ENCODE data around the gene ZNF536. TPM values are rescaled to one million over a fixed set of nuclear protein-coding genes. Genes with fewer than 3 reads are reported as not detected.
"Not testable (repeated sequence)": the region's sequence is repeated elsewhere in the genome, so short reads cannot be mapped to it uniquely, and the experiment has no call there.

Gene ZNF536
- total RNA-seq, 2 experiments from 2014 or later = not detected

- no peak overlapping the region for H3K4me3 Mint-ChIP-seq
- POLR2A ChIA-PET = no interaction called here
- H3K9me3 Mint-ChIP-seq = no peaks in the 10 kb centered on the region
Observed at GRCh38 chr19:30408734-30409301, 36.6 kb downstream of the ZNF536 start.

GRCh38 chr19:30411714-30412113 lies 39.5 kb downstream of the ZNF536 start:
- H3K36me3 Mint-ChIP-seq (ENCODE audit: low read depth) = no peaks in the 10 kb centered on the region
- H3K27me3 Mint-ChIP-seq = peaks cover 2% of the 10 kb centered on the region
- no peaks in the 10 kb centered on the region for H3K9me3 Mint-ChIP-seq
- CTCF ChIA-PET = no interaction called here
- no peak overlapping the region for H3K4me3 Mint-ChIP-seq
- DNase-seq = no peak
- POLR2A ChIA-PET = no interaction called here
- no peak overlapping the region for H3K27ac Mint-ChIP-seq
- H3K4me1 Mint-ChIP-seq = no peaks in the 10 kb centered on the region

More at GRCh38 chr19:30408734-30409301, 36.6 kb downstream of the ZNF536 start:
- peaks cover 4% of the 10 kb centered on the region for H3K27me3 Mint-ChIP-seq
- DNase-seq = no peak
- CTCF ChIA-PET = no interaction called here
- H3K36me3 Mint-ChIP-seq (ENCODE audit: low read depth) = no peaks in the 10 kb centered on the region
- no peaks in the 10 kb centered on the region for H3K4me1 Mint-ChIP-seq
- H3K27ac Mint-ChIP-seq = no peak overlapping the region

DNA sequence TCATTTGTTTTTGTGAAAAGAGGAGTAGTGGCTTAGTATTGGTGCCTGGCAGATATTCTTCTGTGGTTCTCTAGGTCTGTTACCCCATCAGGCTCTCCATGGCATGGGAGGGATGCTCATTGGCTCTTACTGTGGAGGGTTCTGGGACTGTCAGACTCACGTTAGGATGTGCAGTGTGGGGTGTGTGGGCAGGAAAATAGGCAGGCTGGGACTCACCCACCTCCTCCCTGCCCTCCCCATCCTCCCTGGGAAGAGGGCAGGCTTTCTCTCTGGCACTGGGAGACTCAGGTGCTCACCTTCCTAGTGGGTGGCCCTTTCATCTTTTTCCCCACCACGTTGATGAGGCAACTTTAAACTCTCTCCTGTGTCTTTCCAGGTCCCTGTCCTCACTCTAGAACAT lies 44.2 kb downstream of the ZNF536 start:
- POLR2A ChIA-PET = no interaction called here
- H3K9me3 Mint-ChIP-seq = no peaks in the 10 kb centered on the region
- H3K27me3 Mint-ChIP-seq = peaks cover 2% of the 10 kb centered on the region
- no peak overlapping the region for H3K27ac Mint-ChIP-seq
- no peak overlapping the region for H3K4me3 Mint-ChIP-seq
- H3K4me1 Mint-ChIP-seq = no peaks in the 10 kb centered on the region
- DNase-seq = no peak
- H3K36me3 Mint-ChIP-seq (ENCODE audit: low read depth) = no peaks in the 10 kb centered on the region
- CTCF ChIA-PET = interaction anchor here (0.6 kb wide), 1 partner anchor 1611 kb away, joined by 3 read pairs; no protein-coding TSS in a partner anchor

DNA sequence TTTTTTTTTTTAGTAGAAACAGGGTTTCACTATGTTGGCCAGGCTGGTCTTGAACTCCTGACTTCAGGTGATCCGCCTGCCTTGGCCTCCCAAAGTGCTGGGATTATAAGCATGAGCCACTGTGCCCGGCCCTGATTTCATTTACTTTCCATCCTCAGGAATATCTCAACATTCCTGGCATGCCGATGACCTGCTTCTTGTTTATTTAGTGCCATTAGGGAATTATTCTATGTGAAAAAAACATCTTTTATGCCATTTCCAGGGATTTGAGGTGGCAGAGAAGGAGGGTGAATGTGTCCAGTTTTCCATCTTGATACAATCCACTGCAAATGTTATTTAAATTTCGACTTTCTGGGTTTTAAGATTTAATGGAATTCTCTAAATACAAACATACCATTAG lies 45.0 kb downstream of the ZNF536 start:
- H3K27me3 Mint-ChIP-seq; DNase-seq; CTCF ChIA-PET; H3K4me3 Mint-ChIP-seq; H3K9me3 Mint-ChIP-seq; H3K36me3 Mint-ChIP-seq (ENCODE audit: low read depth); H3K27ac Mint-ChIP-seq; POLR2A ChIA-PET; H3K4me1 Mint-ChIP-seq: not testable (repeated sequence)

GRCh38 chr19:30419568-30420180 lies 47.5 kb downstream of the ZNF536 start:
- Mint-ChIP-seq H3K27ac (no peak overlapping the region), H3K36me3 (ENCODE audit: low read depth) (no peaks in the 10 kb centered on the region), H3K4me1 (no peaks in the 10 kb centered on the region), H3K9me3 (no peaks in the 10 kb centered on the region), H3K27me3 (no peaks in the 10 kb centered on the region), H3K4me3 (no peak overlapping the region)
- ChIA-PET POLR2A (no interaction called here), CTCF (no interaction called here)
- DNase-seq = no peak

DNA sequence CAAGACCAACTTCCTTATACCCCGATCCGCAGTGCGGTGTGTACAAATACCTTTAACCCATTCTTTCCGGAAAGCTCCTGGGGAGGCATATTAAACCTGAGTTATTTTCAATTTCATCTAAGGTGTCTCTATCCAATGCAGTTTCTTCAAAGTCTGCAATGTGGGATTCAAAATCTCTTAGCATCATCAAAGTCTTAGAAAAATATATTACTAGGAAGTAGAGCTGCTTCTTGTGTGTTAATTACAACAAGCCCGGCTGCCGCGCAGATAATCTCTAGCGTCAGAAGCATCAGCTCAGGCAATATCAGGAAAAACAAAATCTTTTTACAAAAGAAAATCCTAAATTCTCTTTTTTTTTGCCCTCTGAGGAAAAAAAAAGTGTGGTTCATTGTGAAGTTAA lies 48.1 kb downstream of the ZNF536 start:
- no peaks in the 10 kb centered on the region for H3K36me3 Mint-ChIP-seq (ENCODE audit: low read depth)
- H3K4me3 Mint-ChIP-seq = no peak overlapping the region
- ChIA-PET CTCF (no interaction called here), POLR2A (no interaction called here)
- DNase-seq = no peak
- H3K27me3 Mint-ChIP-seq = no peaks in the 10 kb centered on the region
- H3K27ac Mint-ChIP-seq = no peak overlapping the region
- H3K9me3 Mint-ChIP-seq = no peaks in the 10 kb centered on the region
- H3K4me1 Mint-ChIP-seq = no peaks in the 10 kb centered on the region

DNA sequence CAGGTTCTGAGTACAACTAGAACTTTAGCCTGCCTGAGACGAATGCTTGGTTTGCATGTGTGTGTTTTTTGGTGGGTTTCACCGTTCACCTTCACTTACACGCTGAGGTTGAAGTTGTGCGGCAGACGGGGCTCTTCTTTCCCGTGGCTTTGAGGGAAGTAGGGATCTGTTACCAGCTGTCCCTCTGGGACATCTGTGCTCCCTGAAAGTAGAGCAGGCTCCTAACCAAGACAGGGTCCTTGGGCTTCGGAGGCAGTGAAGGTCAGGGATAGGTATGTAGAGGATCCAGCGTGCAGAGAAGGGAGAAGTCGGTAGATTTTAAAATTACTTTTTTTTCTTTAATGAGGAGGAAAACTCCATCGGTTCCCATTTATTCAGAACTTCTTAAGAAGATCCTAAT lies 48.7 kb downstream of the ZNF536 start:
- no peak for DNase-seq
- ChIA-PET CTCF (no interaction called here), POLR2A (no interaction called here)
- no peak overlapping the region for H3K27ac Mint-ChIP-seq
- no peaks in the 10 kb centered on the region for H3K27me3 Mint-ChIP-seq
- H3K4me1 Mint-ChIP-seq = no peaks in the 10 kb centered on the region
- H3K9me3 Mint-ChIP-seq = no peaks in the 10 kb centered on the region
- no peaks in the 10 kb centered on the region for H3K36me3 Mint-ChIP-seq (ENCODE audit: low read depth)
- no peak overlapping the region for H3K4me3 Mint-ChIP-seq

GRCh38 chr19:30421571-30421970 lies 49.4 kb downstream of the ZNF536 start:
- CTCF ChIA-PET = no interaction called here
- Mint-ChIP-seq H3K27me3 (no peaks in the 10 kb centered on the region), H3K9me3 (no peaks in the 10 kb centered on the region), H3K4me3 (no peak overlapping the region), H3K4me1 (no peaks in the 10 kb centered on the region), H3K36me3 (ENCODE audit: low read depth) (no peaks in the 10 kb centered on the region), H3K27ac (no peak overlapping the region)
- DNase-seq = no peak
- POLR2A ChIA-PET = no interaction called here

GRCh38 chr19:30423481-30423880 lies 51.3 kb downstream of the ZNF536 start:
- POLR2A ChIA-PET = no interaction called here
- H3K9me3 Mint-ChIP-seq = no peaks in the 10 kb centered on the region
- no peaks in the 10 kb centered on the region for H3K27me3 Mint-ChIP-seq

GRCh38 chr19:30425885-30426838 lies 54.0 kb downstream of the ZNF536 start:
- DNase-seq = no peak
- Mint-ChIP-seq H3K27ac (no peak overlapping the region), H3K4me1 (no peaks in the 10 kb centered on the region), H3K27me3 (no peaks in the 10 kb centered on the region), H3K9me3 (no peaks in the 10 kb centered on the region), H3K36me3 (ENCODE audit: low read depth) (no peaks in the 10 kb centered on the region), H3K4me3 (no peak overlapping the region)
- ChIA-PET CTCF (no interaction called here), POLR2A (no interaction called here)

More at GRCh38 chr19:30423481-30423880, 51.3 kb downstream of the ZNF536 start:
- Mint-ChIP-seq H3K4me3 (no peak overlapping the region), H3K27ac (no peak overlapping the region), H3K36me3 (ENCODE audit: low read depth) (no peaks in the 10 kb centered on the region), H3K4me1 (no peaks in the 10 kb centered on the region)
- CTCF ChIA-PET = no interaction called here
- no peak for DNase-seq

GRCh38 chr19:30426864-30427263 lies 54.7 kb downstream of the ZNF536 start:
- Mint-ChIP-seq H3K27me3 (no peaks in the 10 kb centered on the region), H3K4me3 (no peak overlapping the region), H3K27ac (no peak overlapping the region), H3K9me3 (no peaks in the 10 kb centered on the region), H3K4me1 (no peaks in the 10 kb centered on the region), H3K36me3 (ENCODE audit: low read depth) (no peaks in the 10 kb centered on the region)
- CTCF ChIA-PET = no interaction called here
- POLR2A ChIA-PET = no interaction called here
- DNase-seq = no peak

- ChIA-PET CTCF (no interaction called here), POLR2A (no interaction called here)
- DNase-seq = no peak
- no peaks in the 10 kb centered on the region for H3K36me3 Mint-ChIP-seq (ENCODE audit: low read depth)
- no peak overlapping the region for H3K4me3 Mint-ChIP-seq
- H3K4me1 Mint-ChIP-seq = no peaks in the 10 kb centered on the region
- no peak overlapping the region for H3K27ac Mint-ChIP-seq
- no peaks in the 10 kb centered on the region for H3K27me3 Mint-ChIP-seq
- H3K9me3 Mint-ChIP-seq = no peaks in the 10 kb centered on the region
Observed at GRCh38 chr19:30428092-30428680, 56.0 kb downstream of the ZNF536 start.

GRCh38 chr19:30428844-30429243 lies 56.7 kb downstream of the ZNF536 start:
- POLR2A ChIA-PET = no interaction called here
- Mint-ChIP-seq H3K27me3 (no peaks in the 10 kb centered on the region), H3K27ac (no peak overlapping the region), H3K4me3 (no peak overlapping the region), H3K36me3 (ENCODE audit: low read depth) (no peaks in the 10 kb centered on the region), H3K4me1 (no peaks in the 10 kb centered on the region), H3K9me3 (no peaks in the 10 kb centered on the region)
- CTCF ChIA-PET = no interaction called here
- no peak for DNase-seq
